ENCODE data around the gene BAHD1. TPM values are rescaled to one million over a fixed set of nuclear protein-coding genes. Genes with fewer than 3 reads are reported as not detected.

Gene BAHD1
- polyA plus RNA-seq, 1 of the 3 experiments (the other 2 are of a cell fraction): 5.5 TPM

DNA sequence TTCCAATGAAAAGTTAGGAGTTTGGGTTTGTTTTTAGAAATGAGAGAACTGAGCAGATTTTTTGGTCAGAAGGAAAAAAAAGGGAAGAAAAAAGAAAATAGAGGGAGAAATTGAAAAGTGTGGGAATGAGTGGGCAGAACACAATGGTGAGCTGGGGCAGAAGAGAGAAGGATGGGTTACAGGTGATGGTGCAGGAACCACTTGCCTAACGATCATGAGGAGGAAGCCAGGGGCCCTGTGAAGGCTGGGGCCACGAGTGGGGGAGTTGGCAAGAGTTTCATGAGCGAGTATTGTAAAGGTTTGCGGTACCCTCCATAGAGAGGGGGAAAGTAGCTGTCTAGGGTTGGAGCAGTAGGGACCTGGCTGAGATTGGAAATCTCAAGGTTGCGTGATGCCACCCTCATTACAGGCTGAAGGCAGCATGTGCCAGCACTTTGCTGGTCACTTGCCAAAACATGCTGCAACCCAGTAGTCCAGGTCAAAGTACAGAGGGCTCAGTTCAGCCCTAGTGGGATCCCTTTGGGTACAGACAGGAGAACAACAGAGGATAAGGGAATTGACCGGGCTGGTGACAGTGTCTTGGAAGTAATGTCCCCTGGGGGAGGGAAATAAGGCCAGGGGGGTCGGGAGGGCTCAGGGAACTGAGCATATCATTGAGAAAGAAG lies 28.5 kb upstream of the BAHD1 start:
- no peak for TF ChIP-seq MXI1 (IDR thresholded peaks at IDR 0.05; ENCODE audit: low read depth, low read length)
- no peak for TF ChIP-seq EZH2phosphoT487 (IDR thresholded peaks at IDR 0.05; ENCODE audit: borderline replicate concordance, low read depth)
- TF ChIP-seq SMC3 (IDR thresholded peaks at IDR 0.05; ENCODE audit: low read depth, low read length): no peak
- no peak for TF ChIP-seq GATA2 (CRISPR knock-in tag; IDR thresholded peaks at IDR 0.05)
- TF ChIP-seq, protein P1, sequence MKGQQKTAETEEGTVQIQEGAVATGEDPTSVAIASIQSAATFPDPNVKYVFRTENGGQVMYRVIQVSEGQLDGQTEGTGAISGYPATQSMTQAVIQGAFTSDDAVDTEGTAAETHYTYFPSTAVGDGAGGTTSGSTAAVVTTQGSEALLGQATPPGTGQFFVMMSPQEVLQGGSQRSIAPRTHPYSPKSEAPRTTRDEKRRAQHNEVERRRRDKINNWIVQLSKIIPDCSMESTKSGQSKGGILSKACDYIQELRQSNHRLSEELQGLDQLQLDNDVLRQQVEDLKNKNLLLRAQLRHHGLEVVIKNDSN (IDR thresholded peaks at IDR 0.05; ENCODE audit: borderline replicate concordance, low read depth): no peak
- no peak for TF ChIP-seq RAD21 (IDR thresholded peaks at IDR 0.05; ENCODE audit: low read length)
- TF ChIP-seq TEAD4 (IDR thresholded peaks at IDR 0.05; ENCODE audit: borderline replicate concordance, insufficient read depth): no peak
- TF ChIP-seq, protein P2, sequence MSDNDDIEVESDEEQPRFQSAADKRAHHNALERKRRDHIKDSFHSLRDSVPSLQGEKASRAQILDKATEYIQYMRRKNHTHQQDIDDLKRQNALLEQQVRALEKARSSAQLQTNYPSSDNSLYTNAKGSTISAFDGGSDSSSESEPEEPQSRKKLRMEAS (IDR thresholded peaks at IDR 0.05; ENCODE audit: low read depth): no peak
- no peak for TF ChIP-seq JUND (IDR thresholded peaks at IDR 0.05)
- no peak for TF ChIP-seq RCOR1 (IDR thresholded peaks at IDR 0.05; ENCODE audit: low read length)
- no peak for TF ChIP-seq YY1 (IDR thresholded peaks at IDR 0.05; ENCODE audit: low read depth)
- TF ChIP-seq FOXJ3 (CRISPR knock-in tag; IDR thresholded peaks at IDR 0.05): no peak
- TF ChIP-seq RFX5 (IDR thresholded peaks at IDR 0.05; ENCODE audit: low read length): no peak
- TF ChIP-seq FOXM1 (IDR thresholded peaks at IDR 0.05; ENCODE audit: low read depth): no peak
- Histone ChIP-seq H3K27me3 (ENCODE audit: insufficient read depth) (no peaks in the 10 kb centered on the region), H3K9me3 (no peaks in the 10 kb centered on the region), H4K20me1 (ENCODE audit: insufficient read depth) (no peaks in the 10 kb centered on the region), H3K27ac (ENCODE audit: low read depth in 2 of 2, low read length in 1 of 2) (no peak overlapping the region), H3K9ac (no peak overlapping the region), H3K4me3 (ENCODE audit: low read depth in 2 of 2, low read length in 1 of 2) (no peak overlapping the region), H3K9me2 (no peaks in the 10 kb centered on the region), H2AFZ (ENCODE audit: low read depth) (no peak overlapping the region), H3F3A (replicated peaks; ENCODE audit: insufficient read depth) (no peaks in the 10 kb centered on the region), H3K4me1 (ENCODE audit: control insufficient read depth in 1 of 2, insufficient read depth in 2 of 2, low read depth in 1 of 2, low read length in 1 of 2) (peaks cover 0 to 4% of the 10 kb centered on the region in 2 experiments; a peak in 1 of 4 replicates), H3K79me2 (ENCODE audit: insufficient read depth) (peaks cover 8% of the 10 kb centered on the region; the same call in 1 of the 2 replicates), H3K4me2 (no peak overlapping the region), H3K36me3 (replicated peaks in 1 of 2; ENCODE audit: control insufficient read depth in 1 of 2, insufficient read depth in 2 of 2, low read length in 1 of 2) (peaks cover 29 to 68% of the 10 kb centered on the region in 2 experiments)
- WGBS (ENCODE audit: low lambda C conversion rate): 94% methylated on average over 7 of the region's 7 CpGs
- POLR2A ChIA-PET: no interaction called here
- CTCF ChIA-PET: interaction anchor here (1.6 kb wide), 1 partner anchor 9 kb away, joined by 5 read pairs; no protein-coding TSS in a partner anchor
- no peak for DNase-seq

DNA sequence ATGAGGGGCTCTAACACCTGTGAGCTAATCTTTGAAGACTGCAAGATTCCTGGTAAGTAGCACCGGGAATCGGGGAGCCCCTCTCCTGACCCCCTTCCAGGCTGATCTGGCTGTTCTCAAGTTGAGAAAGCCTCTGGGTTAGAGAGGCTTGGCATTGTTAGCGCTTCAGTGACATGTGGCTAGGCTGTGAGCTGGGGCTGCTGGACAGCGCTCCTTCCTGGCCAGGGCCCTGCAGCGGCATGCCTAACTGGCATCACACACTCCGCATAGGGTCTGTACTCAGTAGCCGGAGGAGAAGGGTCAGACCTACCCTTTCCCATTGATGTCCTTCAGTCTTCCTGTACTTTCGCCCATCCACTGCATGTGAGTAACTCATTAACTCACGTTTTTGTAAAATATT lies 27.7 kb upstream of the BAHD1 start:
- H3K36me3 ChIP-seq (replicated peaks in 1 of 2; ENCODE audit: control insufficient read depth in 1 of 2, insufficient read depth in 2 of 2, low read length in 1 of 2): peaks cover 33 to 64% of the 10 kb centered on the region in 2 experiments
- H4K20me1 ChIP-seq (ENCODE audit: insufficient read depth): no peaks in the 10 kb centered on the region
- no peaks in the 10 kb centered on the region for H3K9me3 ChIP-seq
- H3K27me3 ChIP-seq (ENCODE audit: insufficient read depth): no peaks in the 10 kb centered on the region
- no peak overlapping the region for H3K9ac ChIP-seq
- no peak overlapping the region for H2AFZ ChIP-seq (ENCODE audit: low read depth)
- POLR2A ChIA-PET: interaction anchor here (0.5 to 1.1 kb wide), 2 partner anchors 42 to 727 kb away, joined by 3 read pairs; no protein-coding TSS in a partner anchor
- TF ChIP-seq POLR2AphosphoS5 (IDR thresholded peaks at IDR 0.05; ENCODE audit: low read depth, low read length): no peak
- TF ChIP-seq NRF1 (IDR thresholded peaks at IDR 0.05; ENCODE audit: low read depth, low read length): no peak
- TF ChIP-seq MXI1 (IDR thresholded peaks at IDR 0.05; ENCODE audit: low read depth, low read length): no peak
- TF ChIP-seq, protein P3, sequence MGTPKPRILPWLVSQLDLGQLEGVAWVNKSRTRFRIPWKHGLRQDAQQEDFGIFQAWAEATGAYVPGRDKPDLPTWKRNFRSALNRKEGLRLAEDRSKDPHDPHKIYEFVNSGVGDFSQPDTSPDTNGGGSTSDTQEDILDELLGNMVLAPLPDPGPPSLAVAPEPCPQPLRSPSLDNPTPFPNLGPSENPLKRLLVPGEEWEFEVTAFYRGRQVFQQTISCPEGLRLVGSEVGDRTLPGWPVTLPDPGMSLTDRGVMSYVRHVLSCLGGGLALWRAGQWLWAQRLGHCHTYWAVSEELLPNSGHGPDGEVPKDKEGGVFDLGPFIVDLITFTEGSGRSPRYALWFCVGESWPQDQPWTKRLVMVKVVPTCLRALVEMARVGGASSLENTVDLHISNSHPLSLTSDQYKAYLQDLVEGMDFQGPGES (IDR thresholded peaks at IDR 0.05; ENCODE audit: low read depth, low read length): no peak
- TF ChIP-seq, protein P4, sequence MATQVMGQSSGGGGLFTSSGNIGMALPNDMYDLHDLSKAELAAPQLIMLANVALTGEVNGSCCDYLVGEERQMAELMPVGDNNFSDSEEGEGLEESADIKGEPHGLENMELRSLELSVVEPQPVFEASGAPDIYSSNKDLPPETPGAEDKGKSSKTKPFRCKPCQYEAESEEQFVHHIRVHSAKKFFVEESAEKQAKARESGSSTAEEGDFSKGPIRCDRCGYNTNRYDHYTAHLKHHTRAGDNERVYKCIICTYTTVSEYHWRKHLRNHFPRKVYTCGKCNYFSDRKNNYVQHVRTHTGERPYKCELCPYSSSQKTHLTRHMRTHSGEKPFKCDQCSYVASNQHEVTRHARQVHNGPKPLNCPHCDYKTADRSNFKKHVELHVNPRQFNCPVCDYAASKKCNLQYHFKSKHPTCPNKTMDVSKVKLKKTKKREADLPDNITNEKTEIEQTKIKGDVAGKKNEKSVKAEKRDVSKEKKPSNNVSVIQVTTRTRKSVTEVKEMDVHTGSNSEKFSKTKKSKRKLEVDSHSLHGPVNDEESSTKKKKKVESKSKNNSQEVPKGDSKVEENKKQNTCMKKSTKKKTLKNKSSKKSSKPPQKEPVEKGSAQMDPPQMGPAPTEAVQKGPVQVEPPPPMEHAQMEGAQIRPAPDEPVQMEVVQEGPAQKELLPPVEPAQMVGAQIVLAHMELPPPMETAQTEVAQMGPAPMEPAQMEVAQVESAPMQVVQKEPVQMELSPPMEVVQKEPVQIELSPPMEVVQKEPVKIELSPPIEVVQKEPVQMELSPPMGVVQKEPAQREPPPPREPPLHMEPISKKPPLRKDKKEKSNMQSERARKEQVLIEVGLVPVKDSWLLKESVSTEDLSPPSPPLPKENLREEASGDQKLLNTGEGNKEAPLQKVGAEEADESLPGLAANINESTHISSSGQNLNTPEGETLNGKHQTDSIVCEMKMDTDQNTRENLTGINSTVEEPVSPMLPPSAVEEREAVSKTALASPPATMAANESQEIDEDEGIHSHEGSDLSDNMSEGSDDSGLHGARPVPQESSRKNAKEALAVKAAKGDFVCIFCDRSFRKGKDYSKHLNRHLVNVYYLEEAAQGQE (IDR thresholded peaks at IDR 0.05; ENCODE audit: low read depth, low read length): peak; percentile 71; the same call in 1 of the 2 replicates
- no peak for TF ChIP-seq EP300 (IDR thresholded peaks at IDR 0.05; ENCODE audit: borderline replicate concordance in 1 of 2, low read depth in 1 of 2, low read length in 1 of 2)
- TF ChIP-seq TAF1 (IDR thresholded peaks at IDR 0.05; ENCODE audit: borderline replicate concordance, low read depth, low read length): no peak
- no peak for TF ChIP-seq CHD2 (IDR thresholded peaks at IDR 0.05; ENCODE audit: low read length, partially characterized antibody)
- H3K4me1 ChIP-seq (ENCODE audit: control insufficient read depth in 1 of 2, insufficient read depth in 2 of 2, low read depth in 1 of 2, low read length in 1 of 2): no peaks in the 10 kb centered on the region
- no peak overlapping the region for H3K4me2 ChIP-seq
- CTCF ChIA-PET: interaction anchor here (0.8 to 16.9 kb wide), 3 partner anchors 9 to 183 kb away, joined by 3 to 299 read pairs (median 4); partner anchors contain the start of gene CCDC9B
- WGBS (ENCODE audit: low lambda C conversion rate): 87% methylated on average over 8 of the region's 9 CpGs
- no peak for DNase-seq
- H3K4me3 ChIP-seq (ENCODE audit: low read depth in 2 of 2, low read length in 1 of 2): no peak overlapping the region
- no peak overlapping the region for H3K27ac ChIP-seq (ENCODE audit: low read depth in 2 of 2, low read length in 1 of 2)
- no peaks in the 10 kb centered on the region for H3K9me2 ChIP-seq
- no peaks in the 10 kb centered on the region; the same call in 1 of the 2 replicates for H3K79me2 ChIP-seq (ENCODE audit: insufficient read depth)
- H3F3A ChIP-seq (replicated peaks; ENCODE audit: insufficient read depth): no peaks in the 10 kb centered on the region
